Right lobe of liver (tissue), 6 donors: Measurements from ENCODE around the gene PBX4. TPM values are rescaled to one million over a fixed set of nuclear protein-coding genes. Genes with fewer than 3 reads are reported as not detected.

ENCODE experiments used
- ATAC-seq, 4 donors: fragments of 200-7000 bp; cut with Tn5 transposase; one replicate each; pipeline ENCODE4 v1.9.1; 2020; ENCODE audit warnings: mild to moderate bottlenecking in 4 of 4, moderate library complexity in 4 of 4
- DNase-seq, 3 donors: peaks; one replicate each; pipeline ENCODE4 v3.0.0-alpha.2; 2020
- H3K27ac ChIP-seq, 3 donors: fragments of 200-600 bp; one replicate each; pipeline ENCODE4 v1.8.0; 2022
- H3K27me3 ChIP-seq, 2 donors: fragments of 200-600 bp; one replicate each; pipeline ENCODE4 v1.8.0; 2022
- H3K36me3 ChIP-seq, 4 donors: fragments of 200-600 bp; sonication (generic) in 1 of 4; one replicate each; pipeline versions ENCODE4 v1.5.1 to v1.8.0; 2017 to 2022; ENCODE audit warnings: control low read depth in 1 of 4
- H3K4me1 ChIP-seq, 4 donors: fragments of 200-600 bp; sonication (generic) in 1 of 4; one replicate each; pipeline versions ENCODE4 v1.5.1 to v1.8.0; 2017 to 2022; ENCODE audit warnings: control low read depth in 1 of 4
- H3K4me3 ChIP-seq, 3 donors: fragments of 200-600 bp; one replicate each; pipeline ENCODE4 v1.8.0; 2022
- H3K9me3 ChIP-seq, 4 donors: fragments of 200-600 bp; sonication (generic) in 1 of 4; one replicate each; pipeline versions ENCODE4 v1.5.1 to v1.8.0; 2017 to 2022; ENCODE audit warnings: control low read depth in 1 of 4
- POLR2A ChIP-seq: fragments of 450-650 bp; IDR thresholded peaks from one replicate; pipeline ENCODE4 v1.6.1; 2017; ENCODE audit warnings: antibody characterized with exemption, mild to moderate bottlenecking
- WGBS: methylation state at CpG from one replicate; pipeline ENCODE4 v1.1.6; 2018; ENCODE audit warnings: low coverage, low lambda C conversion rate; ENCODE audit not compliant: insufficient coverage; ENCODE audit errors: missing lambda C conversion rate; 5-methylcytosine and 5-hydroxymethylcytosine counted together
- intact Hi-C, 2 donors: fragments of 100-400 bp; cut with DNase I; formaldehyde crosslinking; loops; one replicate each; pipeline versions ENCODE4 v1.11.2 to v1.14.1; 2022
- total RNA-seq, 6 experiments: library from RNA; depleted of rRNA in 2 of 6; stranded (reverse); fragments of >200 nt in 2 of 6; fragmentation: NEBNext Ultra II Directional in 3 of 6; extraction: Animal tissue kit (Norgen Biotek cat#: 25700) in 3 of 6; gene quantifications; one replicate each; pipeline versions ENCODE4 v1.1.0 to v1.2.4, GENCODE V29; 2016 to 2023
- TF ChIP-seq, protein P1 (sequence below), 4 donors: fragments of 200-600 bp in 3 of 4; fragments of 450-650 bp in 1 of 4; IDR thresholded peaks; one replicate each; pipeline versions ENCODE4 v1.5.1 to v1.8.0; 2016 to 2022; ENCODE audit warnings: antibody characterized with exemption in 4 of 4, mild to moderate bottlenecking in 2 of 4
- donor health status: DM: no; HTN: yes; CAD: no.
- donor health status: DM: no; HTN: no; CAD: no.
- donor health status: DM: no; HTN: no; CAD: no.
- donor health status: DM: no; HTN: yes; CAD: no.
- donor health status: DM: no; HTN: yes; CAD: no.

PBX4 gene
- total RNA-seq, 6 experiments from 2014 or later = 0.87 TPM; not detected in 5

DNA sequence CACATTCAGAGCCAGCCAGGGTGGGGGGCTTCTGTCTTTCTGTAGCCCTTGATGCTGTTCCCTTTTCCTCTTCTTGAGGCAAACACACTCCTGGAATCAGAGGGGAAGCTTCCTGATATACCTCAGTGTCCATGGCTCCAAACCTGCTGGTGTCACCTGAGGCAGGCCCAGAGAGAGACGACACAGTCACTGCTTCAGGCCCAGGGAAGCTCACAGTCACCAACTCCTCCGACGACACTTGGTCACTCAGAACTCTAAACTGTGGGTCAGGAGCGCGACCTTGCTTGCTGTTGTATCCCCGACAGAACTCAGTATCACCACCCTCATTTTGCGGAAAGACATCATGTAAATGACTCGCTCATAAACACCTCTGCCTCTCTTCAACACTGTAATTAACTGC lies 43.9 kb upstream of the PBX4 start:
- H3K4me3 ChIP-seq = peak overlapping the region; percentile 91 to 96 (median 91)
- no peak overlapping the region for H3K27ac ChIP-seq
- ATAC-seq (no peak), DNase-seq (no peak)
- H3K4me1 ChIP-seq = peaks cover 0 to 10% (median 0%) of the 10 kb centered on the region in 4 donors
- TF ChIP-seq POLR2A = no peak
- TF ChIP-seq, protein P1, sequence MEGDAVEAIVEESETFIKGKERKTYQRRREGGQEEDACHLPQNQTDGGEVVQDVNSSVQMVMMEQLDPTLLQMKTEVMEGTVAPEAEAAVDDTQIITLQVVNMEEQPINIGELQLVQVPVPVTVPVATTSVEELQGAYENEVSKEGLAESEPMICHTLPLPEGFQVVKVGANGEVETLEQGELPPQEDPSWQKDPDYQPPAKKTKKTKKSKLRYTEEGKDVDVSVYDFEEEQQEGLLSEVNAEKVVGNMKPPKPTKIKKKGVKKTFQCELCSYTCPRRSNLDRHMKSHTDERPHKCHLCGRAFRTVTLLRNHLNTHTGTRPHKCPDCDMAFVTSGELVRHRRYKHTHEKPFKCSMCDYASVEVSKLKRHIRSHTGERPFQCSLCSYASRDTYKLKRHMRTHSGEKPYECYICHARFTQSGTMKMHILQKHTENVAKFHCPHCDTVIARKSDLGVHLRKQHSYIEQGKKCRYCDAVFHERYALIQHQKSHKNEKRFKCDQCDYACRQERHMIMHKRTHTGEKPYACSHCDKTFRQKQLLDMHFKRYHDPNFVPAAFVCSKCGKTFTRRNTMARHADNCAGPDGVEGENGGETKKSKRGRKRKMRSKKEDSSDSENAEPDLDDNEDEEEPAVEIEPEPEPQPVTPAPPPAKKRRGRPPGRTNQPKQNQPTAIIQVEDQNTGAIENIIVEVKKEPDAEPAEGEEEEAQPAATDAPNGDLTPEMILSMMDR (IDR thresholded peaks at IDR 0.05) = no peak
- H3K9me3 ChIP-seq = no peaks in the 10 kb centered on the region
- no peaks in the 10 kb centered on the region for H3K27me3 ChIP-seq
- intact Hi-C loops = no loop called here
- WGBS = 69% methylated on average over 8 of the region's 8 CpGs
- peaks cover 0 to 22% (median 11%) of the 10 kb centered on the region in 4 donors for H3K36me3 ChIP-seq

DNA sequence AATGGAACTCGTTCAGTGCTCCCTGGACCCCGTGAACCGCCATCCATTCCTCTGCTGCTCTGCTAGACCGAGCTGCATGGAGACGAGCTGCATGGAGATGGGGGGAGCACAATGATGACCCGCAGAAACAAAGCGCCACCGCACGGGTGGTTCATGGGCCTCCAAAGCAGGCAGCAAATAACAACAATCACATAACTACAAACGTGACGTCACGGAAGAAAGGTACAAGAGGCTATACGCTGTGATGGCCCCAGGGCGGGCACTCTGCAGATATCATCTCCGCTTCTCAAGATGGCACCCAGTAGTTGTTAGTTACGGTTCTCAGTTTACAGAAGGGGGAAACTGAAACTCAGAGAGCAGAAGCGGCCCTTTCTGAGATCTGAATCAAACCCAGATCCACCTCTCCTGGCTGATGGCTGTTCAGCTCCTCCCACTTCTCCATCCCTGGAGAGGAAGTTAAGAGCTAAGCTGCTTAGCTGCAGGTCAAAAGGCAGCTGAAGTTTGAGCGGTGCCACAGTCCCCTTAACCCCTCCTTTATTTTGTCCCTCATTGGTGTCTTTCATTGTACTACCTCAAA lies 43.3 kb upstream of the PBX4 start:
- no peak overlapping the region for H3K4me3 ChIP-seq
- DNase-seq = no peak
- 63% methylated on average over 12 of the region's 18 CpGs for WGBS

GRCh38 chr19:19661141-19661674 lies 42.7 kb upstream of the PBX4 start:
- no peak overlapping the region for H3K4me3 ChIP-seq
- 57% methylated on average over 1 of the region's 10 CpGs for WGBS
- ATAC-seq = no peak
- H3K4me1 ChIP-seq = peaks cover 0 to 10% (median 0%) of the 10 kb centered on the region in 4 donors
- H3K27me3 ChIP-seq = no peaks in the 10 kb centered on the region
- TF ChIP-seq, protein P1 (IDR thresholded peaks at IDR 0.05) = no peak
- peaks cover 0 to 33% (median 15%) of the 10 kb centered on the region in 4 donors for H3K36me3 ChIP-seq
- no peak for DNase-seq
- H3K27ac ChIP-seq = no peak overlapping the region
- no peaks in the 10 kb centered on the region for H3K9me3 ChIP-seq
- intact Hi-C loops = no loop called here

More for the DNA sequence above, 43.3 kb upstream of the PBX4 start:
- Histone ChIP-seq H3K4me1 (peaks cover 0 to 10% (median 0%) of the 10 kb centered on the region in 4 donors), H3K9me3 (no peaks in the 10 kb centered on the region), H3K27ac (no peak overlapping the region), H3K36me3 (peaks cover 0 to 28% (median 14%) of the 10 kb centered on the region in 4 donors), H3K27me3 (no peaks in the 10 kb centered on the region)
- TF ChIP-seq POLR2A = no peak
- TF ChIP-seq, protein P1 (IDR thresholded peaks at IDR 0.05) = no peak
- ATAC-seq = no peak
- intact Hi-C loops = no loop called here

GRCh38 chr19:19659646-19660245 lies 41.3 kb upstream of the PBX4 start:
- Histone ChIP-seq H3K36me3 (peaks cover 4 to 47% (median 22%) of the 10 kb centered on the region in 4 donors), H3K4me3 (no peak overlapping the region), H3K9me3 (no peaks in the 10 kb centered on the region), H3K27me3 (no peaks in the 10 kb centered on the region), H3K27ac (no peak overlapping the region), H3K4me1 (peaks cover 0 to 10% (median 0%) of the 10 kb centered on the region in 4 donors)
- TF ChIP-seq, protein P1 (IDR thresholded peaks at IDR 0.05) = no peak
- TF ChIP-seq POLR2A = no peak
- DNase-seq = no peak
- ATAC-seq = no peak
- 100% methylated on average over 2 of the region's 17 CpGs for WGBS
- intact Hi-C loops = no loop called here
